NK-92 (cell line): ENCODE results near the gene OBSCN.

Experiments
- DNase-seq: peaks from one replicate; lab custom pipeline; 2025; ENCODE audit not compliant: unreplicated experiment; lab: John Stamatoyannopoulos, UW

OBSCN gene

GRCh38 chr1:228374711-228375577 lies 167.1 kb downstream of the OBSCN start:
- DNase-seq: no peak

- DNase-seq: no peak
Measured at GRCh38 chr1:228375578-228376261, 167.9 kb downstream of the OBSCN start.

- no peak for DNase-seq
Measured at GRCh38 chr1:228376262-228376628, 168.4 kb downstream of the OBSCN start.

- DNase-seq: no peak
Measured at GRCh38 chr1:228376651-228377631, 169.1 kb downstream of the OBSCN start.

GRCh38 chr1:228377664-228378089 lies 169.8 kb downstream of the OBSCN start:
- no peak for DNase-seq

- DNase-seq: no peak
Measured at GRCh38 chr1:228378090-228378872, 170.4 kb downstream of the OBSCN start.

GRCh38 chr1:228378873-228379460 lies 171.1 kb downstream of the OBSCN start:
- DNase-seq: no peak

GRCh38 chr1:228379666-228380065 lies 171.8 kb downstream of the OBSCN start:
- no peak for DNase-seq

- DNase-seq: no peak
Measured at GRCh38 chr1:228381356-228381755, 173.5 kb downstream of the OBSCN start.

- DNase-seq: no peak
Measured at GRCh38 chr1:228383773-228384172, 175.9 kb downstream of the OBSCN start.

GRCh38 chr1:228385232-228385631 lies 177.4 kb downstream of the OBSCN start:
- no peak for DNase-seq

- no peak for DNase-seq
Measured at GRCh38 chr1:228387321-228387720, 179.5 kb downstream of the OBSCN start.

- DNase-seq: no peak
Measured at GRCh38 chr1:228390649-228391048, 182.8 kb downstream of the OBSCN start.

- DNase-seq: no peak
Measured at GRCh38 chr1:228391411-228392020, 183.7 kb downstream of the OBSCN start.

GRCh38 chr1:228392111-228392936 lies 184.5 kb downstream of the OBSCN start:
- DNase-seq: no peak

- DNase-seq: no peak
Measured at GRCh38 chr1:228393268-228393701, 185.4 kb downstream of the OBSCN start.

GRCh38 chr1:228393811-228394570 lies 186.1 kb downstream of the OBSCN start:
- DNase-seq: no peak
